Raji (cell line): ENCODE results near the gene OPTC.

ENCODE experiments used
- POLR2A ChIP-seq: IDR thresholded peaks from 2 replicates; pipeline ENCODE4 v1.6.1; 2011; ENCODE audit warnings: low read depth, low read length, control low read depth; ENCODE audit not compliant: insufficient read depth

OPTC gene

DNA sequence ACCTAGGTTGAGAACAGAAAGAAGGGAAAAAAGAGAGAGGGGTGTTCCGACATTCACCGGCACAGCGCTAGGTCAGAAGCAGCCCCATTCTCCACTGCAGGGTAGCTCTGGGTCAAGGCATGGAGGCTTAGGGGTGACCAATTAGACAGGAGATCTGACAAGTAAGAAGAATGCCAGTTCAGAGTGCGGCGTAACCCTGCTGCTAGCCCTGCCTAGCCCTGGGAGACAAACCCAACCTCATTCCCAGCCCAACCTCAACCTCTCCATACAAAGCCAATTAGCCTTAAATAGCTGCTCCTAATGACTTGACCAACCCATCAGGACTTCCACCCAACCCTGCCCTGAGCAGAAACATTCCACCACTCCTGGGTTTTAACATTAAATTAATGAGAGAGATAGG, 15.0 kb upstream of the OPTC start:
- TF ChIP-seq POLR2A = no peak

- TF ChIP-seq POLR2A = no peak
These were observed 14.3 kb upstream of the OPTC start for GRCh38 chr1:203479646-203480045.

- no peak for TF ChIP-seq POLR2A
These were observed 13.9 kb upstream of the OPTC start for GRCh38 chr1:203480084-203480483.

DNA sequence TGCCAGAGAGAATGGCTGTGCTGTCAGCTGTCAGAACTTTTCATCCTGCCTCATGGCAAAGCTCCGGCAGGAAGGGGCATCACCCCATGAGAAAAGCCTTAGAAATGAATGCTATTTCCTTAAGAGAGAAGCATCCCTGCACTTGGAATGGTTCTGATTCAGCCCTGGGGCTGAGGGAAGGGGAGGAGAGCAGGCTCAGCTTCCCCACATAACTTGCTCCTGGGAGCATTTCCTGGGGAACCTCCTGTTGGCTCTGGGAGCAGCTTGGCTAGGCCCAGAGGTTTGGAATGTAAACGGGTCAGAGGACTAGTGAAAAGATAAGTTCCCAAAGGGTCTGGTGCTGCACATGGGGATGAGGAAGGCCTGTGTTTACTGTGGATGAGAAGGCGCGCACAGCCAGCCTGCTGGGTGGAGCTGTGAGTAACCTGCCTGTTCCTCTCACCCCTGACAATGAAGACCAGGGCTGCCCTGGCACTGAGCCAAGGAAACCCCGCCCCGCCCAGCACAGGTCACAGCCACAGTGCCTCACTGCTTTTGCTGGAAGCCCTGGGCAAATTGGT, 13.3 kb upstream of the OPTC start:
- peak; percentile 43; the same call in 1 of the 2 replicates for TF ChIP-seq POLR2A

DNA sequence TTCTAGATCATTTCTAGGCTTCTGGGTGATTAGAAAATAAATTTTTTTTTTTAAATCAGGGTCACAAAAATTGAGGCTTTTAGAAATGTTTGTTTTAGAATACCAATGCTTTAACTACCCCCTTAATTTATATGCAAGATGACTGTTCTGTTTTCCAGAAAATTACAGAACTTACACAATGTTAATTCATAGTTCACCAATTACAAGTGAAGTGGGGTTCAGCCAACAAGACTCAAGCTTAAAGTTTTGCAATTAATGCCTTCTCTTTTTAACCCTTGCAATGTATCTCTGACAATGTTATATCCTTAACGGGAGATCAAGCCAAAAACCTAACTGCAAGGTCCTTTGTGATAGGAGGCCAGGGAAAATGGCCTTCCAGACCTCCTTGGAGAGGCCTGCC, 12.8 kb upstream of the OPTC start:
- no peak for TF ChIP-seq POLR2A

DNA sequence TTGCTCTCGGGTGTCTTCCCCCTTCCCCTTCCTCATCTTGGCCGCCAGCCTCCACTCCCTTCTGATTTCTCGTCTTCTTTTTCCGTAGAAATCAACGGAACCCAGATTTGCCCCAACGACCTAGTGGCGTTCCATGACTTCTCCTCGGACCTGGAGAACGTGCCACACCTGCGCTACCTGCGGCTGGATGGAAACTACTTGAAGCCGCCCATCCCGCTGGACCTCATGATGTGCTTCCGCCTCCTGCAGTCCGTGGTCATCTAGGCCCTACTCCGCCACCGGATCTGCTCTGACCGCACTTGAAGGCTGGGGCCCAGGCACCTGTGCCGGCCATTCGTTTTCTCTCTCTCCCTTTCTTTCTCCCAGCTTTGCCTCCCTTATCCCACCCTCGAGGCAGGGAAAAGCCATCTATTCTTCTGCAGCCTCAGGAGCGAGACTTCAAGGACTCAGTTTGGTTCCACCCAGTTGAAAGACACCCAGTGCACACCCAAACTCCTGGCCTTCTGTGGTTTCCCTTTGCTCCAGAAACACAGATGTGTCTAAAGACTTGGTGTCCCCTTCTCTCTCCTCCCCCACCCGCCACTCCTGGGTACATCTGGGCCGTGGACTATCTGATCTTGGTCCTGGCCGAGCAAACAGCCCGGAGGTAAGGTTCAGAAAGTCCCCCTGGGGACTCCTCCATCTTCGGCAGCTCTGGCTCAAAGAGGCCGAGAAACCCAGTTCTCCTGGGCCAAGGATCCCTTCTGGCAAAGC, 7.2 kb upstream of the OPTC start:
- TF ChIP-seq POLR2A = no peak

DNA sequence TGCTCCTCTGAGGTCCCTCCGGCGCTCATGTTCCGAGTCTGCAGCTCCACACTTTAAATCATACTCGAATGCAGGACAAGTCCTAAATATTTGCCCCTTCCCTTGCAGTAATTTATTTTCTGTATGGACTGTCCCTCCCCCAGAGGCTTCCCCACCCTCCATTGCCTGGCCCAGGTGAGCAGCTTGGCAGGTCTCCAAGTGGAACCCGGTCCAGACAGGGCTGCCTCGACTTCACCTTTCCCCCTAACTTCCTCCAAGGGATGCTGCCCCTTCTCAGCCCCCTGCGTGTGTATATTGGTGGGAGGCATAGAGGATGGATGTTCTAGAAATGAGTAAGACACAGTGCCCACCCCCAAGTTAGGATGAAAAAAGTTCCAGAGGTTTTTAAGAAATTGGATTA, 5.4 kb upstream of the OPTC start:
- TF ChIP-seq POLR2A = no peak

DNA sequence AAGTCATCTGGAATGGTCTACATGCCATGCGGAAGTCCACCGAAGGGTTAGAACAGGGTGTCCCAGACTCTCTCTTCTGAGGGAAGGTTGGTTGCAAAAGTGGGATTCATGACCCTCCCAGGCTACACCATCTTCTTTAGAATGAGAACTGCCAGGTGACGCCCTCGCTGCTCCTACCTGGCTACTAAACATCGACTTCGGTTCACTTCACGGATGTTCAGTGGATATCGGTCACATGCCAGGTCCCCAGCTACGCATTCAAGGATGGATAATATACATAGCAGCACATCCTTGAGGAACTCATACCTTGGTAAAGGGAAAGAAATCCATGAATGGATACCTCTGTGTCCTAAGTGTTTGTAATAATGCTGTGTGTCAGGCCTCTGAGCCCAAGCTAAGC, 3.3 kb upstream of the OPTC start:
- no peak for TF ChIP-seq POLR2A

DNA sequence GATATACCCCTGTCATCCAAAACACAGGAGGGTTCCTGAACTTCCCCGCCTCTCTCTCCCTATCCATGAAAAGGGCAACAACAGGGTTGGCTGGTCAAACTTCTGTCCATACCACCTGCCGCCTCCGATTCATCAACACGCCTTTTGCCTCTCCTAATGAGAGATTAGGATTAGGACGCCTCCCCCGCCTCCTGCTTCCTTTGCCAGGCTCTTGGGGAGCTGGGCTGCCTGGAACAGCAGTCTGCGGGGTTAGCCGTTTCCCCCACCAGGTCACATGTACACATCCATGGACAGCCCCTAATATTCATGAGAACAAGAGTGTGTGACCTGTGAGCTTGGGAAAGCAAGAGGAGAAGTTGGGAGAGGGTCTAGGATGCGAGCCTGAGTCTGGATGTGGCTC, 2.3 kb upstream of the OPTC start:
- TF ChIP-seq POLR2A = no peak

GRCh38 chr1:203492082-203492747, 1.7 kb upstream of the OPTC start:
- TF ChIP-seq POLR2A = no peak

DNA sequence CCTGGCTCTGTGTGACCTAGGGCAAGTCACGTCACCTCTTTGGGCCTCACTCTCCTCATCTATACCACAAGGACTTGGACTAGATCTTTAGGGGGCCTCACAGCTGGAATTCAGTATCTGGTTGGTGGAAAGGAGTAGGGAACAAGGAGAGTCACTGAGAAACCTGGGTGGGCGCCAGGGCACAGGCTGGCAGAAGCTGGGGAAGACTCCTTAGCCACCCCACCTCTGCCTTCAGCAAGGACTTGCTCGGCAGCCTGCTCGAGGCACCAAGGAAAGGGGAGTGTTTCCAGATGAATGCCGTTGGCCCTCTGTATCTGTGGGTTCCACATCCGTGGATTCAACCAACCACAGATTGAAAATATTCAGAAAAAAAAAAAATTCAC, 1.2 kb upstream of the OPTC start:
- no peak for TF ChIP-seq POLR2A

DNA sequence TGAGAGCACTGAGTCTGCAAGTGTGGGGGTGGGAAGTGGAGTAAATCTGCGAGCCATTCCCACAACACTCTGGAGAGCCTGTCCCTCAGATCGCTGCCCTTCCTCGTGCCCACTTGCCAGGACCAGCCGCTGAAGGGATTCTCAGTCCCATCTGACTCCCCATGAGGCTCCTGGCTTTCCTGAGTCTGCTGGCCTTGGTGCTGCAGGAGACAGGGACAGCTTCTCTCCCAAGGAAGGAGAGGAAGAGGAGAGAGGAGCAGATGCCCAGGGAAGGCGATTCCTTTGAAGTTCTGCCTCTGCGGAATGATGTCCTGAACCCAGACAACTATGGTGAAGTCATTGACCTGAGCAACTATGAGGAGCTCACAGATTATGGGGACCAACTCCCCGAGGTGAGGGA, 1.9 kb downstream of the OPTC start:
- TF ChIP-seq POLR2A = no peak

GRCh38 chr1:203497269-203497777, 3.4 kb downstream of the OPTC start:
- no peak for TF ChIP-seq POLR2A

GRCh38 chr1:203499643-203500278, 5.8 kb downstream of the OPTC start:
- no peak for TF ChIP-seq POLR2A

DNA sequence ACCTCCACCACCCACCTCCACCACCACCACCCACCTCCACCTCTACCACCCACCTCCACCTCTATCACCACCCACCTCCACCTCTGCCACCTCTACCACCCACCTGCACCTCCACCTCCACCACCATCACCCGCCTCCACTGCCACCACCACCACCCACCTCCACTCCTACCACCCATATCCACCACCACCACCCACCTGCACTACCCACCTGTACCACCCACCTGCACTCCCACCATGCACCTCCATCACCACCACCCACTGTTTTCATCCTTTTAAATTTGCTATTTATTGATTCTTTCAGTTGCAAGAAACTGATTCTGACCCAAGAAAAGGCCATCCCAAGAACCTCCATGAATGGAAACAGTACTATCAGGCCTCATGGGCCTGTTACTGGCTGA, 6.3 kb downstream of the OPTC start:
- no peak for TF ChIP-seq POLR2A

DNA sequence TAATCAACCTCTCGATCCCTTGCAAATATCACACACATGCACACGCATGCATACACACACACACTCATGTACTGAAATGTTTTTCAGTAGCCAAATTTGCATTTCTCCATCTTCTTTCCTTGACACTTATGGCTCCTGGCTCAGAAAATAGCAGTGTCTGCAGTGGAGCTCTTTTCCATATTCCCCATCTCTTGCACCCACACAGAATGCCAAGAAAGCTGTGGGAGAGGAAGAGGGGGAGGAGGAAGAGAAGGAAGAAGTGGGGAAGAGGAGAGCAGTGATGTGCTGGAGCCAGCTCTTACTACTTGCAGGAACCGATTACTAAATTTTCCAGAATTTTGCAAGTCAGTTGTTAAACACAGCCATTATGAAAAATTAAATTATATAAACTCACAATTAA, 9.9 kb downstream of the OPTC start:
- TF ChIP-seq POLR2A = no peak

DNA sequence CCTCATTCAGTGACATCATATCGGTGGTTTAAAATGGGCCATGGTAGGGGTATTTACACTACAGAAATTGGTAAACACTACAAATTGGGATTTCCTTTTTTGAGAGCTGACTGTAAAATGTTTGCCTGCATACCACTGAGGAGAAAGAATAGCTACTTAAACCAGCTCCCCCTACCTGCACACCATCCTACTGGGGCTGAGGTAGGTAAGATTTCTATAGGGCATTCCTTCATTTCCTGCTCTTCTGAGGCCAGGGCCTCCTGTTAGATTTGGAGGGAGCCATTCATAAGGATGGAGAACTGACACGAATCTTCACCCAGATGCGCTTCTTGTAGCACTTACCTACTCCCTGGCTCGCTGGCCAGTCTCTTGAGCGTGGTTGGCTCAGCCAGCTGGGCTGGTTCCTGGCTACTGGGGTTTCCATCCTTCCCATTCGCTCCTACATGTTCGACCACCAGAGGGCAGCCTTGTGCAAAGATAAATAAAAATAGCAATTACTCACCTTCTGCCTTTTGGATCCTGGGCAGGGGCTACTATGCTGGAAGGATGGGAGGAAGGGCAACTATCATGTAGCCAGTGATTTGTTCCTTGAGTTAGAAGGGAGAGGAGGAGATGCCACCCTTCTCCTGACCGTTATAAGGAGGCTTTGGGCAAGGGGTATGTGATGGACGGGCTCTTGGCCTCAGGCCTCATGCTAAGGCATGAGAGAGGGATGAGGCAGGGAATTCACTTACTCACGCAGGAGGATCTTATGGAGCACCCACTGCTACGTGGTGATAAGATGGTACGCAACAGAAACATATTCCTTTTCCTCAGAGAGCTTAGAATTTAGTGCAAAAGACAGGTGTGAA, 10.7 kb downstream of the OPTC start:
- no peak for TF ChIP-seq POLR2A
